GM18498 (cell line): ENCODE results near the gene PLPPR4.
"Not testable (repeated sequence)": the region's sequence is repeated elsewhere in the genome, so short reads cannot be mapped to it uniquely, and the experiment has no call there.

Source experiments
- ATAC-seq: cut with Tn5 transposase; IDR thresholded peaks from one replicate; pipeline ENCODE4 v1.9.1; 2021; ENCODE audit warnings: mild to moderate bottlenecking, moderate library complexity; ENCODE audit not compliant: unreplicated experiment

The PLPPR4 gene

GRCh38 chr1:99268021-99268420 lies 3.7 kb downstream of the PLPPR4 start:
- no peak for ATAC-seq

GRCh38 chr1:99269321-99269720 lies 5.0 kb downstream of the PLPPR4 start:
- ATAC-seq = no peak

- ATAC-seq = no peak
Observed at GRCh38 chr1:99270646-99271045, 6.4 kb downstream of the PLPPR4 start.

GRCh38 chr1:99271249-99271648 lies 7.0 kb downstream of the PLPPR4 start:
- no peak for ATAC-seq

GRCh38 chr1:99277066-99277465 lies 12.8 kb downstream of the PLPPR4 start:
- ATAC-seq = no peak

GRCh38 chr1:99279525-99279924 lies 15.2 kb downstream of the PLPPR4 start:
- no peak for ATAC-seq

GRCh38 chr1:99281105-99281504 lies 16.8 kb downstream of the PLPPR4 start:
- ATAC-seq = no peak

GRCh38 chr1:99282536-99282935 lies 18.2 kb downstream of the PLPPR4 start:
- ATAC-seq = no peak

GRCh38 chr1:99283521-99283920 lies 19.2 kb downstream of the PLPPR4 start:
- not testable (repeated sequence) for ATAC-seq

- ATAC-seq = no peak
Observed at GRCh38 chr1:99292886-99293285, 28.6 kb downstream of the PLPPR4 start.

GRCh38 chr1:99297923-99298322 lies 33.6 kb downstream of the PLPPR4 start:
- no peak for ATAC-seq

GRCh38 chr1:99304725-99305282 lies 40.5 kb downstream of the PLPPR4 start:
- no peak for ATAC-seq

GRCh38 chr1:99305626-99306025 lies 41.3 kb downstream of the PLPPR4 start:
- ATAC-seq = no peak

GRCh38 chr1:99306056-99306455 lies 41.8 kb downstream of the PLPPR4 start:
- ATAC-seq = no peak

GRCh38 chr1:99306644-99307043 lies 42.4 kb downstream of the PLPPR4 start:
- no peak for ATAC-seq

GRCh38 chr1:99315305-99315704 lies 51.0 kb downstream of the PLPPR4 start:
- no peak for ATAC-seq

GRCh38 chr1:99326215-99326949 lies 62.1 kb downstream of the PLPPR4 start:
- no peak for ATAC-seq

- ATAC-seq = no peak
Observed at GRCh38 chr1:99327357-99327756, 63.1 kb downstream of the PLPPR4 start.

- no peak for ATAC-seq
Observed at GRCh38 chr1:99328171-99328570, 63.9 kb downstream of the PLPPR4 start.

- ATAC-seq = no peak
Observed at GRCh38 chr1:99331083-99331482, 66.8 kb downstream of the PLPPR4 start.

- ATAC-seq = no peak
Observed at GRCh38 chr1:99331636-99332035, 67.3 kb downstream of the PLPPR4 start.

GRCh38 chr1:99332561-99332960 lies 68.3 kb downstream of the PLPPR4 start:
- ATAC-seq = no peak

- no peak for ATAC-seq
Observed at GRCh38 chr1:99334991-99335390, 70.7 kb downstream of the PLPPR4 start.
